ENCODE measurements around the gene PCBP3.

The PCBP3 gene

GRCh38 chr21:45745256-45745655 is 101.7 kb downstream of the PCBP3 start:
- TF ChIP-seq SPI1 (IDR thresholded peaks at IDR 0.05; ENCODE audit: borderline replicate concordance, low read depth) = no peak
- no peak for TF ChIP-seq POLR2AphosphoS5 (IDR thresholded peaks at IDR 0.05; ENCODE audit: low read depth)
- TF ChIP-seq, protein P1, sequence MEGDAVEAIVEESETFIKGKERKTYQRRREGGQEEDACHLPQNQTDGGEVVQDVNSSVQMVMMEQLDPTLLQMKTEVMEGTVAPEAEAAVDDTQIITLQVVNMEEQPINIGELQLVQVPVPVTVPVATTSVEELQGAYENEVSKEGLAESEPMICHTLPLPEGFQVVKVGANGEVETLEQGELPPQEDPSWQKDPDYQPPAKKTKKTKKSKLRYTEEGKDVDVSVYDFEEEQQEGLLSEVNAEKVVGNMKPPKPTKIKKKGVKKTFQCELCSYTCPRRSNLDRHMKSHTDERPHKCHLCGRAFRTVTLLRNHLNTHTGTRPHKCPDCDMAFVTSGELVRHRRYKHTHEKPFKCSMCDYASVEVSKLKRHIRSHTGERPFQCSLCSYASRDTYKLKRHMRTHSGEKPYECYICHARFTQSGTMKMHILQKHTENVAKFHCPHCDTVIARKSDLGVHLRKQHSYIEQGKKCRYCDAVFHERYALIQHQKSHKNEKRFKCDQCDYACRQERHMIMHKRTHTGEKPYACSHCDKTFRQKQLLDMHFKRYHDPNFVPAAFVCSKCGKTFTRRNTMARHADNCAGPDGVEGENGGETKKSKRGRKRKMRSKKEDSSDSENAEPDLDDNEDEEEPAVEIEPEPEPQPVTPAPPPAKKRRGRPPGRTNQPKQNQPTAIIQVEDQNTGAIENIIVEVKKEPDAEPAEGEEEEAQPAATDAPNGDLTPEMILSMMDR (IDR thresholded peaks at IDR 0.05; ENCODE audit: insufficient read depth, low read length) = no peak
- no peak for TF ChIP-seq GABPA (IDR thresholded peaks at IDR 0.05; ENCODE audit: low read depth)
- TF ChIP-seq, protein P2, sequence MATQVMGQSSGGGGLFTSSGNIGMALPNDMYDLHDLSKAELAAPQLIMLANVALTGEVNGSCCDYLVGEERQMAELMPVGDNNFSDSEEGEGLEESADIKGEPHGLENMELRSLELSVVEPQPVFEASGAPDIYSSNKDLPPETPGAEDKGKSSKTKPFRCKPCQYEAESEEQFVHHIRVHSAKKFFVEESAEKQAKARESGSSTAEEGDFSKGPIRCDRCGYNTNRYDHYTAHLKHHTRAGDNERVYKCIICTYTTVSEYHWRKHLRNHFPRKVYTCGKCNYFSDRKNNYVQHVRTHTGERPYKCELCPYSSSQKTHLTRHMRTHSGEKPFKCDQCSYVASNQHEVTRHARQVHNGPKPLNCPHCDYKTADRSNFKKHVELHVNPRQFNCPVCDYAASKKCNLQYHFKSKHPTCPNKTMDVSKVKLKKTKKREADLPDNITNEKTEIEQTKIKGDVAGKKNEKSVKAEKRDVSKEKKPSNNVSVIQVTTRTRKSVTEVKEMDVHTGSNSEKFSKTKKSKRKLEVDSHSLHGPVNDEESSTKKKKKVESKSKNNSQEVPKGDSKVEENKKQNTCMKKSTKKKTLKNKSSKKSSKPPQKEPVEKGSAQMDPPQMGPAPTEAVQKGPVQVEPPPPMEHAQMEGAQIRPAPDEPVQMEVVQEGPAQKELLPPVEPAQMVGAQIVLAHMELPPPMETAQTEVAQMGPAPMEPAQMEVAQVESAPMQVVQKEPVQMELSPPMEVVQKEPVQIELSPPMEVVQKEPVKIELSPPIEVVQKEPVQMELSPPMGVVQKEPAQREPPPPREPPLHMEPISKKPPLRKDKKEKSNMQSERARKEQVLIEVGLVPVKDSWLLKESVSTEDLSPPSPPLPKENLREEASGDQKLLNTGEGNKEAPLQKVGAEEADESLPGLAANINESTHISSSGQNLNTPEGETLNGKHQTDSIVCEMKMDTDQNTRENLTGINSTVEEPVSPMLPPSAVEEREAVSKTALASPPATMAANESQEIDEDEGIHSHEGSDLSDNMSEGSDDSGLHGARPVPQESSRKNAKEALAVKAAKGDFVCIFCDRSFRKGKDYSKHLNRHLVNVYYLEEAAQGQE (IDR thresholded peaks at IDR 0.05; ENCODE audit: insufficient replicate concordance, low read depth) = no peak
- Histone ChIP-seq H3K4me3 (replicated peaks; ENCODE audit: insufficient read depth, low read length) (no peak overlapping the region), H3K27me3 (ENCODE audit: insufficient read depth, poor library complexity, severe bottlenecking) (no peaks in the 10 kb centered on the region), H3K27ac (replicated peaks) (no peak overlapping the region)
- no peak for DNase-seq (ENCODE audit: low read depth in 1 of 2, low spot score in 1 of 2)

GRCh38 chr21:45747233-45747766 is 103.8 kb downstream of the PCBP3 start:
- no peaks in the 10 kb centered on the region for H3K27me3 ChIP-seq (ENCODE audit: insufficient read depth, poor library complexity, severe bottlenecking)
- H3K27ac ChIP-seq (replicated peaks) = no peak overlapping the region
- DNase-seq (ENCODE audit: low read depth in 1 of 2, low spot score in 1 of 2) = no peak
- TF ChIP-seq, protein P1 (IDR thresholded peaks at IDR 0.05; ENCODE audit: insufficient read depth, low read length) = no peak
- TF ChIP-seq, protein P2 (IDR thresholded peaks at IDR 0.05; ENCODE audit: insufficient replicate concordance, low read depth) = no peak
- no peak overlapping the region for H3K4me3 ChIP-seq (replicated peaks; ENCODE audit: insufficient read depth, low read length)

DNA sequence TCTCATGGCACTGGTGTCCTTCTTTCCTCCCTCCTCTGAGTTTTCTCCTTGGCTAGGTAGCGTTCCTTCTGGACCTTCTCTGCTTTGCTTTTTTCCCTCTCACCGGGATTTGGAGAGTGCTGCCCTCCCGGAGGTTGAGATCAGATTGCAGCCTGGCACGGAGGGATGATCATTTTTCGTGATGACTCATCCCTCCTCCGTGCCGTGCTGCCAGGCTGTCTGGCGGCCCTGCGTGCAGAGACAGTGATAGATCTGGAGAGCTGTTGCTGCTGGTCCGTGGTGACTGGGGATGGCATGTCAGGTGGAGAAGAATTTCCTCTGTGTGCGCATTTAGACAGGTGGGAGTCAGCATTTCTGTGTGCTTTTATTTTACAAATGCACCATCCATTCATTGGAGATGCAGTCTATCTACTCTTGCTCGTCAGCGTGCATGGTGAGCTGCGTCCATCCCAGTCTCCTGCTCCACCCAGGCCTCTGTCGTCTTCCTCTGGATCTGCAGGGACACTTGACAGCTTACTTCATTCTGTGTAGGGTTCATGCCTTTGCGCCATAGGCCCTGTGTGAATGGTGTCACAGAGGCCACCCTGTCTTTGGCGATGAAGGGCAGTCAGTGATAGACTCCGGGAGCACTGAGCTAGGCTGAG is 104.4 kb downstream of the PCBP3 start:
- no peak overlapping the region for H3K27ac ChIP-seq (replicated peaks)

More for the DNA sequence above, 104.4 kb downstream of the PCBP3 start:
- no peak for DNase-seq (ENCODE audit: low read depth in 1 of 2, low spot score in 1 of 2)
- Histone ChIP-seq H3K4me3 (replicated peaks; ENCODE audit: insufficient read depth, low read length) (no peak overlapping the region), H3K27me3 (ENCODE audit: insufficient read depth, poor library complexity, severe bottlenecking) (no peaks in the 10 kb centered on the region)
- TF ChIP-seq, protein P2 (IDR thresholded peaks at IDR 0.05; ENCODE audit: insufficient replicate concordance, low read depth) = no peak
- TF ChIP-seq GABPA (IDR thresholded peaks at IDR 0.05; ENCODE audit: low read depth) = no peak
